ENCODE data around the gene ZMYM5.
A peak's percentile ranks its signal among the peaks of the same experiment; 100 is the strongest.

ZMYM5 gene

DNA sequence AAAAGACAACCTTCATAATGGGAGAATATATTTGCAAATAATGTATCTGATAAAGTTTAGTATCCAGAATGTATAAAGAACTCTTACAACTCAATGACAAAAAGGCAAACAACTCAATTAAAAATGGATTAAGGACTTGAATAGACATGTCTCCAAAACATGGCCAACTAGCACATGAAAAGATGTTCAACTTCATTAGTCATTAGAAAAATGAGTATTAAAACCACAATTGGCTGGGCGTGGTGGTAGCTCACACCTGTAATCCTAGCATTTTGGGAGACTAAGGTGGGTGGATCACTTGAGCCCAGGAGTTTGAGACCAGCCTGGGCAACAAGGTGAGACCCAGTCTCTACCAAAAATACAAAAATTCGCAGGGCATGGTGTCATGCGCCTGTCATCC, 18.8 kb upstream of the ZMYM5 start:
- no peak overlapping the region for H3K4me3 ChIP-seq (replicated peaks; ENCODE audit: low read depth, low read length)
- DNase-seq (ENCODE audit: extremely low read depth, low read depth) = no peak
- TF ChIP-seq CTCF (IDR thresholded peaks at IDR 0.05; ENCODE audit: low read depth, low read length, missing control alignments) = no peak

GRCh38 chr13:19881641-19882040, 18.2 kb upstream of the ZMYM5 start:
- TF ChIP-seq CTCF (IDR thresholded peaks at IDR 0.05; ENCODE audit: low read depth, low read length, missing control alignments) = no peak
- DNase-seq (ENCODE audit: extremely low read depth, low read depth) = no peak
- H3K4me3 ChIP-seq (replicated peaks; ENCODE audit: low read depth, low read length) = no peak overlapping the region

DNA sequence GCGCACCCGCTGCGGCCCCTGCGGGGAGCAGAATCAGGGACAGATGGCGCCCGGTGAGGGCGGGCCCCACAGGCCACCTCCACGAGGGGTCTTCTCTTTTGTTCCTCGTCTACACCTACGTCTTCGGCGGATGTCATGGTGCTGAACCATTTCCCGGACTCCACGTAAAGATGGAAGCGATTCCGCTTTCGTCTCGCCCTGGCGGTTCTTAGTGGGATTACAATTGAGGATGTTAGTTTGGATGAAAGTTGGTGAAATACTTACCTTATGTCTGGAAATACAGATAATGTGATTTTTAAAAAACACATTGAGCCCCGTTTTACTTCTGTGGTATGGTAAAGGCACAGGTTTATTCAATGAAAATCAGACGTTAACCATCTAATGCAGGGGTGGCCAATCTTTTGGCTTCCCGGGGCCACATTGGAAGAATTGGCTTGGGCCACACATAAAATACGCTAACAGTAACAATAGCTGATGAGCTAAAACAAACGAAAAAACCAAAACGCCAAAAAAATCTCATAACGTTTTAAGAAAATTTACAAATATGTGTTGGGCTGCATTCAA, 1.4 kb upstream of the ZMYM5 start:
- peak; percentile 61 for TF ChIP-seq CTCF (IDR thresholded peaks at IDR 0.05; ENCODE audit: low read depth, low read length, missing control alignments)
- peak overlapping the region; percentile 78 for H3K4me3 ChIP-seq (replicated peaks; ENCODE audit: low read depth, low read length)
- DNase-seq (ENCODE audit: extremely low read depth, low read depth) = peak; percentile 46

- no peak for DNase-seq (ENCODE audit: extremely low read depth, low read depth)
- peak overlapping the region; percentile 78 for H3K4me3 ChIP-seq (replicated peaks; ENCODE audit: low read depth, low read length)
- no peak for TF ChIP-seq CTCF (IDR thresholded peaks at IDR 0.05; ENCODE audit: low read depth, low read length, missing control alignments)
Observed at GRCh38 chr13:19864024-19864745, 736 bp upstream of the ZMYM5 start.

DNA sequence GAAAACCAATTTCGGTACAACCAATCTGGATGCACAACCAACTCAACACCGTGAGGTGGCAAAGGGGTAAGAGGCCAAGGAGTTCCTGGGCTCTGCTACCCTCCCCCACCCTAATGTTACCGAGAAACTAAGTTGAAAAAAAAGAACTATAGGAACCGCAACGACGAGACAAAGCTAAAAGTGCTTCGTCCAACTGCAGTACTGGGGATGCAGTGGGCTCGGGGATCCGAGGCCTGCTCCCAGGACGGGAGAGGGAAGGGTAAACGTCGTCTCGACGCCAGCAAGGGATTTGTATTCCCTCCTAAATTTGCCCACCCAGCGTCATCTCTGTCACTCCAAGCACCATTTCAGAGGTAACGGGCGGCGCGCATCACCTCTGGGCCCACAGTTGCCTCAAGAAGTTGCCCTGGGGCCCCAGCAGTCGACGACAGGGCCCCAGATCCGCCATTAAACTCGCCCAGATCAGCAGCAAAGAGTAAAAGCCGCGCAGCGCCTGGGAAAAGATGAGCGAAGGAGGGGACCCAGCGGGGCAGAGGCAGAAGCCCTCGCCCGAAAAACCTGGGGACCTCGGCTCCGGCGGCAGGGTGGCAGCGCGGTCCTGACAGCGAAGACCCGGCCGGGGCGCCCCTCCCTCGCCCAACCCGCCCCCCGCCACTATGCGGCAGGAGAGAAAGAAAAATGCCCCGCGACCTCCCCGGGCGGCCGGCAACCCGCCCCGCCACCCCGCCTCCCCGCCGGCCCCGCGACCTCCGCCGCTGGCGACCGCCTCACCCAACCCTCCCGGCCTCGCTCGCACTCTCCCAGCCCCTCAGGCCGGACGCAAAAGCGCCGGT, 752 bp downstream of the ZMYM5 start:
- peak overlapping the region; percentile 78 for H3K4me3 ChIP-seq (replicated peaks; ENCODE audit: low read depth, low read length)
- no peak for DNase-seq (ENCODE audit: extremely low read depth, low read depth)
- TF ChIP-seq CTCF (IDR thresholded peaks at IDR 0.05; ENCODE audit: low read depth, low read length, missing control alignments) = no peak

DNA sequence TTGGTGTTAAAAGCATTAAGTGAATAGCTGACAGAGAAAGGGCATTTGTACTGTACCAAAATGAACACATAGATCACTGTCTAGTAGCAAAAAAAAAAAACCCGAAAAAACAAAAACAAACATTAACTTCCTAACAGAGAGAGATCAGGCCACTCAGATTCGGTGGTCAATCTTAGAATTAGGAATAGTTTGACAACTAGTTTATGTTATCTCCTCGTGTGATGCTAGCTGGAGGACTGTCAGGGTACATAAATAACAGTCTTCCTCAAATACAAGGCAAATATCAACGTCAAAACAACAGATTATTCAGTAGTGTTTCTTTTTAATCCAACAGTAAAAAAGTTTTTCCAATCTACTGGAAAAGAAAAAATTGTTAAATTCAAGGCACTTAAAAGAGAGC, 1.7 kb downstream of the ZMYM5 start:
- H3K4me3 ChIP-seq (replicated peaks; ENCODE audit: low read depth, low read length) = peak overlapping the region; percentile 78
- DNase-seq (ENCODE audit: extremely low read depth, low read depth) = no peak

More for the DNA sequence above, 1.7 kb downstream of the ZMYM5 start:
- no peak for TF ChIP-seq CTCF (IDR thresholded peaks at IDR 0.05; ENCODE audit: low read depth, low read length, missing control alignments)
